IMR-90 (cell line): ENCODE results near the gene THOC6.

Experiments used
- CEBPB ChIP-seq: IDR thresholded peaks from 2 replicates; pipeline ENCODE4 v1.6.1; 2012; ENCODE audit warnings: low read depth, low read length, improper control_type of control experiment
- CTCF ChIP-seq: conservative IDR thresholded peaks from 2 replicates; pipeline ENCODE4 v1.5.1; 2012; ENCODE audit warnings: mild to moderate bottlenecking, low read depth, low read length, improper control_type of control experiment
- MAFK ChIP-seq: IDR thresholded peaks from 2 replicates; pipeline ENCODE4 v1.6.1; 2012; ENCODE audit warnings: low read depth, low read length, improper control_type of control experiment
- MAZ ChIP-seq: IDR thresholded peaks from 2 replicates; pipeline ENCODE4 v1.6.1; 2012; ENCODE audit warnings: low read depth, mild to moderate bottlenecking, low read length, improper control_type of control experiment, moderate library complexity, borderline replicate concordance
- MXI1 ChIP-seq: IDR thresholded peaks from 2 replicates; pipeline ENCODE4 v1.6.1; 2012; ENCODE audit warnings: low read depth, mild to moderate bottlenecking, low read length, moderate library complexity, borderline replicate concordance
- POLR2A ChIP-seq: IDR thresholded peaks from 2 replicates; pipeline ENCODE4 v1.6.1; 2012; ENCODE audit warnings: mild to moderate bottlenecking, low read depth, low read length
- RAD21 ChIP-seq: IDR thresholded peaks from 2 replicates; pipeline ENCODE4 v1.6.1; 2012; ENCODE audit warnings: low read length, improper control_type of control experiment
- RFX5 ChIP-seq: IDR thresholded peaks from 2 replicates; pipeline ENCODE4 v1.8.0; 2012; ENCODE audit warnings: low read depth, mild to moderate bottlenecking, low read length, moderate library complexity
- TF ChIP-seq, protein P1 (sequence below): fragments of 150-350 bp; IDR thresholded peaks from 2 replicates; pipeline ENCODE4 v1.6.1; 2017; ENCODE audit warnings: mild to moderate bottlenecking, antibody characterized with exemption, low read length, low read depth

GRCh38 chr16:3030222-3031212 lies 6.7 kb downstream of the THOC6 start:
- no peak for TF ChIP-seq CTCF
- peak; percentile 31; the same call in 1 of the 2 replicates for TF ChIP-seq POLR2A
- TF ChIP-seq RFX5: no peak
- no peak for TF ChIP-seq MAFK
- TF ChIP-seq, protein P1, sequence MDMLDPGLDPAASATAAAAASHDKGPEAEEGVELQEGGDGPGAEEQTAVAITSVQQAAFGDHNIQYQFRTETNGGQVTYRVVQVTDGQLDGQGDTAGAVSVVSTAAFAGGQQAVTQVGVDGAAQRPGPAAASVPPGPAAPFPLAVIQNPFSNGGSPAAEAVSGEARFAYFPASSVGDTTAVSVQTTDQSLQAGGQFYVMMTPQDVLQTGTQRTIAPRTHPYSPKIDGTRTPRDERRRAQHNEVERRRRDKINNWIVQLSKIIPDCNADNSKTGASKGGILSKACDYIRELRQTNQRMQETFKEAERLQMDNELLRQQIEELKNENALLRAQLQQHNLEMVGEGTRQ: no peak
- TF ChIP-seq MAZ: no peak
- TF ChIP-seq CEBPB: no peak
- TF ChIP-seq RAD21: no peak
- TF ChIP-seq MXI1: no peak
